Esophagus muscularis mucosa (tissue), 4 donors: ENCODE results near the gene TOX2.

Experiments used
- EP300 ChIP-seq: sonication (generic); formaldehyde crosslinking; IDR thresholded peaks from one replicate; pipeline ENCODE4 v1.6.1; 2017; ENCODE audit warnings: antibody characterized with exemption
- POLR2A ChIP-seq: fragments of 450-650 bp; IDR thresholded peaks from one replicate; pipeline ENCODE4 v1.6.1; 2017; ENCODE audit warnings: antibody characterized with exemption, moderate library complexity, mild to moderate bottlenecking, low read depth
- POLR2AphosphoS5 ChIP-seq, 2 donors: sonication (generic); formaldehyde crosslinking; IDR thresholded peaks; one replicate each; pipeline ENCODE4 v1.6.1; 2017; ENCODE audit warnings: antibody characterized with exemption in 2 of 2
- TF ChIP-seq, protein P1 (sequence below), 3 experiments: fragments of 200-600 bp in 2 of 3; fragments of 450-650 bp in 1 of 3; sonication (generic) in 2 of 3; IDR thresholded peaks; one replicate each; pipeline ENCODE4 v1.5.1; 2017 to 2019; ENCODE audit warnings: antibody characterized with exemption in 3 of 3, mild to moderate bottlenecking in 2 of 3, moderate library complexity in 1 of 3

DNA sequence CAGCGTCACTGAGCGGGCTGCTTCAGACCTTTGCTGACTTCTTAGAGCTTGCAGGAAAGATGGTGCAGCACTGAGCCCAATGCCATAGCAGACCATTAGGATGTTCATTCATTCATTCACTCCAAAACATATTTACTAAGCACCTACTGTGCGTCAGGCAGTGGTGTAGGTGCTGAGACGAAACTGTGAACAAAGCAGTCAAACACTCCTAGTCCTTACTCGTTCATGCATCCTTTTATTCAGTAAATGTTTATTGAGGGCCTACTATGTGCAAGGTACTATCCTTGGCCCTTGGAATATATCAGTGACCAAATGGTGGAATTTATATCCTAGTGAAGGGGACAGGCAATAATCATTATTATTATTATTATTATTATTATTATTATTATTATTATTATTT, 76.6 kb downstream of the TOX2 start:
- no peak for TF ChIP-seq POLR2A
- TF ChIP-seq, protein P1, sequence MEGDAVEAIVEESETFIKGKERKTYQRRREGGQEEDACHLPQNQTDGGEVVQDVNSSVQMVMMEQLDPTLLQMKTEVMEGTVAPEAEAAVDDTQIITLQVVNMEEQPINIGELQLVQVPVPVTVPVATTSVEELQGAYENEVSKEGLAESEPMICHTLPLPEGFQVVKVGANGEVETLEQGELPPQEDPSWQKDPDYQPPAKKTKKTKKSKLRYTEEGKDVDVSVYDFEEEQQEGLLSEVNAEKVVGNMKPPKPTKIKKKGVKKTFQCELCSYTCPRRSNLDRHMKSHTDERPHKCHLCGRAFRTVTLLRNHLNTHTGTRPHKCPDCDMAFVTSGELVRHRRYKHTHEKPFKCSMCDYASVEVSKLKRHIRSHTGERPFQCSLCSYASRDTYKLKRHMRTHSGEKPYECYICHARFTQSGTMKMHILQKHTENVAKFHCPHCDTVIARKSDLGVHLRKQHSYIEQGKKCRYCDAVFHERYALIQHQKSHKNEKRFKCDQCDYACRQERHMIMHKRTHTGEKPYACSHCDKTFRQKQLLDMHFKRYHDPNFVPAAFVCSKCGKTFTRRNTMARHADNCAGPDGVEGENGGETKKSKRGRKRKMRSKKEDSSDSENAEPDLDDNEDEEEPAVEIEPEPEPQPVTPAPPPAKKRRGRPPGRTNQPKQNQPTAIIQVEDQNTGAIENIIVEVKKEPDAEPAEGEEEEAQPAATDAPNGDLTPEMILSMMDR (IDR thresholded peaks at IDR 0.05): no peak
- TF ChIP-seq POLR2AphosphoS5 (IDR thresholded peaks at IDR 0.05): no peak
- no peak for TF ChIP-seq EP300
